HFF-Myc (cell line): ENCODE results near the gene CDK11A.

Experiments
- DNase-seq: peaks from one replicate; pipeline ENCODE4 v3.0.0-alpha.2; 2011; ENCODE audit warnings: low read depth; ENCODE audit errors: extremely low read depth
- H3K4me3 ChIP-seq: replicated peaks from 2 replicates; pipeline ENCODE4 v1.5.1; 2011; ENCODE audit warnings: low read depth, mild to moderate bottlenecking, control low read depth, low read length
- CTCF ChIP-seq: IDR thresholded peaks from 2 replicates; pipeline ENCODE4 v1.5.1; 2012; ENCODE audit warnings: mild to moderate bottlenecking, low read depth, low read length, control low read depth; ENCODE audit errors: missing control alignments

CDK11A gene

DNA sequence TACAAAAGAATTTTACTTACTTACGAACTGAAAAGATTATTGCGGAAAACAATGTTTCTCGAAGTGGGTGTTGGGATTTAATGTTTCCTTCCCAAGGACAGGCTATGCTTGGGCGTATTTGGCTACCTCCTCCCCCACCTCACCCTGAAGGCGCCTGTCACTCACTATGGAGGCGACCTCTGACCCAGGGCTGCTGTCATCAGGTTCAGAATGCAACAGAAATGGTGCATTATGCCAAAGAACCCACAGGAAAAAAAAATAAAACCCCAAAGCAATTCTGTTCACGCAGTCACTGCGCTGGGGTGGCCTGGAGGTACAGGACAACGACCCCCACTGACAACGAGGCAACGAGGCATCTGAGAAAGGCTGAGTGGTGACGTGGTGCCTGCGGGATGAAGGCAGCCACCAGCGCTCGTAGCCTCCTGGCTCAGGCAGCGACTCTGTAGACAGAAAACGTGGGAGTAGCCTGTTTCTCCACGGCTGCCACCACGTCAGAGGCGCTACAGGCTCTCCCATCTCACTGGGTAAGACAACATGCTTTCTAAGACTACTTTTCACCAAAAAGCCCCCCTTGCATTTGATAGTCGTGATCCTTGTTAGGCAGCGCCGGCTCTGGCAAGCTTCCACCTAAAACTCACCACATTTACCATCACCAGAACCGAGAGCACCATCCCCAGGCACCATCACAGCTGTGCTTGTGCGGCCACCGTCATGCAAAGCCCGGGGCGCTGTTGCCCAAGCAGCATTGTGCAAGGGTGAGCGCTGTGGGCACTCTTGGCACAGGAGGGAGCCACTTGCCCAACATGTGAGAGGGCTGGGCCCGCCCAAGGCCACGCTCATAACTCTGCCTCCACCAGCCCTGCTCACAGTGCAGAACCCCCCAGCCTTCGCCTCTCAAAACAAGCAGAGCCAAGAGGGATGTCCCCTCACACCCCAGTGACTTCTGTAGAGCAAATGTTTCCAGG lies 39.8 kb upstream of the CDK11A start:
- H3K4me3 ChIP-seq = no peak overlapping the region
- no peak for TF ChIP-seq CTCF
- DNase-seq = no peak

GRCh38 chr1:1761504-1762376 lies 37.6 kb upstream of the CDK11A start:
- DNase-seq = no peak
- no peak for TF ChIP-seq CTCF
- no peak overlapping the region for H3K4me3 ChIP-seq

GRCh38 chr1:1760715-1761114 lies 36.6 kb upstream of the CDK11A start:
- no peak for TF ChIP-seq CTCF
- H3K4me3 ChIP-seq = no peak overlapping the region
- no peak for DNase-seq

DNA sequence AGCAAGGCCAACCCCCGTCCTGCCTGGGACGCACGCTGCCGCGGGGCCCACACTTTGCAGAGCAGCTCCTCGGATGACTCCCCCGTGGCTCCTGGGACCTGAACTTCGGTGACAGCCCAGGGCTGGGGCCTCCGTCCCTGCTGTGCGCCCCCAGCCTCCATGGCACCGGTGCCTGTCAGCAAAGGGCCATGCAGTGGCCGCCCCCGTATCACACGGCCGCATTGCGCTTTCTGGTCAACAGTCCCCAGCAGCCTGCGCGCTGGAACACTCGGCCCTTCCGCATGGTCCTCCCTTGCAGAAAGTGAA lies 36.1 kb upstream of the CDK11A start:
- no peak overlapping the region for H3K4me3 ChIP-seq
- no peak for TF ChIP-seq CTCF
- DNase-seq = no peak

DNA sequence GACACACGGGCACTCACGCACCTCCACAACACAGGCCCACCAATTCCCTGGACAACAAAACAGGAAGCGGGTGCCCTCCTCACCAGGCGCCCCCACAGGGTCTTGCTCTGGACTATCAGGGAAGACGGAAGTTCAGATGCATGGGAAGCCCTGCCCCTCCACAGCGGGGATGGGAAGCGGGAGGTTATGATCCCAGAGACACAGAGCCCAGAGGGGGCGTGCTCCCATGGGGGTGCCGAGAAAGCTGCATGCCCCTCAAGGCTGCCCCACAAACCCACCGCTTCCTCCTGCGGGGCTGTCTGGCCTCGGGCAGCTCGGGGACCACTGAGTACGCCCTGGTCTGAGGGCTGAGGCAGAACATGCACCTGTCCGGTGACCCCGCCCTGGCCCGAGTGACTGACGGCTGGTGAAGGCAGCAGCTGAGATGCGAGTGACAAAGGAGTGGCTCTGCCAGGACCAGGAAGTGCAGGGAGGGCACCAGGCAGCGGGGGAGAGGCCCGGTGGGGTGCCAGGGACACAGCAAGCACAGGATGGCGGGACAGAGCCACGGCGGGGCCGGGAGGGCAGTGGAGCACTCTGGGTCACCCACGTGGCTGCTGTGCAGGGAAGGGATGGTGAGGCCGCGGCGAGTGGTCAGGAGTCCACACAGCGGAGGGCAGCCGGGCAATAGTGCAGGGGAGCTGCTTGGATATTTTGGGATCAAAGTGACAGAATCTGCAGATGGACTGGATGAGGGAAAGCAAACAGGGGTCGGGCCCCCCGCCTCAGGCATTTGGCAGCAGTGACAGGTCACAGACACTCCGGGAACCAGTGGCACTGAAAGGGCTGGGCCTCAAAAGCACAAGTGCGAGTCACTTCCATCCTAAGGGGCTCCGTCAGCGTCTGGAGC lies 35.5 kb upstream of the CDK11A start:
- no peak for TF ChIP-seq CTCF
- no peak for DNase-seq
- no peak overlapping the region for H3K4me3 ChIP-seq
